PC-9 (cell line): ENCODE data around the gene NSF. TPM values are rescaled to one million over a fixed set of nuclear protein-coding genes. Genes with fewer than 3 reads are reported as not detected.
"Not testable (repeated sequence)": the region's sequence is repeated elsewhere in the genome, so short reads cannot be mapped to it uniquely, and the experiment has no call there.

ENCODE experiments used
- BruUV-seq: library from RNA; stranded (reverse); fragments of 400-500 nt; replicated peaks from 2 replicates; lab custom pipeline; 2021; lab: Mats Ljungman, UMichigan
- CTCF ChIA-PET: fragments of 300-600 bp; sonication (Branson Sonifier 250); formaldehyde crosslinking; loops from one replicate; lab custom pipeline; 2022; ENCODE audit warnings: antibody characterized with exemption; lab: Charles Lee
- POLR2A ChIA-PET: fragments of 300-600 bp; sonication (Branson Sonifier 250); formaldehyde crosslinking; loops from one replicate; lab custom pipeline; 2022; ENCODE audit warnings: antibody characterized with exemption; ENCODE audit not compliant: unreplicated experiment; lab: Charles Lee
- DNase-seq, 2 experiments: peaks; one replicate each; pipeline versions ENCODE4 v3.0.0 to v3.0.0-alpha.2; 2015 to 2022; ENCODE audit warnings: mixed read lengths in 1 of 2
- H2AFZ ChIP-seq: fragments of 200-600 bp; sonication (generic); 2 replicates; pipeline ENCODE4 v1.8.1; 2017; ENCODE audit warnings: antibody characterized with exemption
- H3F3A ChIP-seq: fragments of 200-600 bp; sonication (generic); 2 replicates; pipeline ENCODE4 v1.8.1; 2017; ENCODE audit warnings: antibody characterized with exemption, mild to moderate bottlenecking, low read depth; ENCODE audit not compliant: insufficient read depth
- H3K27ac ChIP-seq: fragments of 200-600 bp; sonication (generic); 2 replicates; pipeline ENCODE4 v1.6.1; 2016; ENCODE audit warnings: mixed run types
- H3K27me3 ChIP-seq: fragments of 200-600 bp; sonication (generic); 2 replicates; pipeline ENCODE4 v1.6.1; 2016; ENCODE audit warnings: low read depth, mixed run types; ENCODE audit not compliant: insufficient read depth
- H3K36me3 ChIP-seq: fragments of 200-600 bp; sonication (generic); 2 replicates; pipeline ENCODE4 v1.6.1; 2016; ENCODE audit warnings: low read depth, mixed run types
- H3K4me1 ChIP-seq: fragments of 200-600 bp; sonication (generic); replicated peaks from 2 replicates; pipeline ENCODE4 v1.6.1; 2016; ENCODE audit warnings: mixed run types; ENCODE audit not compliant: insufficient read depth
- H3K4me2 ChIP-seq: fragments of 200-600 bp; sonication (generic); 2 replicates; pipeline ENCODE4 v1.6.1; 2017; ENCODE audit warnings: mixed run types
- H3K4me3 ChIP-seq: fragments of 200-600 bp; sonication (generic); 2 replicates; pipeline ENCODE4 v1.6.1; 2016; ENCODE audit warnings: mixed run types
- H3K79me2 ChIP-seq: fragments of 200-600 bp; sonication (generic); 2 replicates; pipeline ENCODE4 v1.6.1; 2017; ENCODE audit warnings: low read depth, mixed run types
- H3K9me2 ChIP-seq: fragments of 200-600 bp; sonication (generic); 2 replicates; pipeline ENCODE4 v1.8.1; 2017; ENCODE audit warnings: mild to moderate bottlenecking; ENCODE audit not compliant: insufficient read depth
- H3K9me3 ChIP-seq: fragments of 200-600 bp; sonication (generic); 2 replicates; pipeline ENCODE4 v1.8.1; 2016; ENCODE audit warnings: low read depth; ENCODE audit not compliant: insufficient read depth
- H4K20me1 ChIP-seq: fragments of 200-600 bp; sonication (generic); 2 replicates; pipeline ENCODE4 v1.8.1; 2017; ENCODE audit not compliant: insufficient read depth
- EZH2 ChIP-seq: fragments of 200-600 bp; sonication (generic); IDR thresholded peaks from 2 replicates; pipeline ENCODE4 v1.8.0; 2017; ENCODE audit warnings: antibody characterized with exemption, low read depth
- intact Hi-C: fragments of 100-400 bp; cut with micrococcal nuclease; formaldehyde crosslinking; loops from one replicate; pipeline ENCODE4 v1.10.0; 2022; ENCODE audit not compliant: unreplicated experiment
- total RNA-seq: library from RNA; stranded (reverse); gene quantifications from 2 replicates; pipeline ENCODE4 v1.2.3, GENCODE V29; 2021
- TF ChIP-seq, protein P1 (sequence below): fragments of 200-600 bp; sonication (generic); conservative IDR thresholded peaks from 2 replicates; pipeline ENCODE4 v1.6.1; 2017; ENCODE audit warnings: mixed run types, antibody characterized with exemption, mild to moderate bottlenecking, moderate library complexity

Gene NSF
- total RNA-seq, 1 experiment from 2014 or later: 40.0 TPM

DNA sequence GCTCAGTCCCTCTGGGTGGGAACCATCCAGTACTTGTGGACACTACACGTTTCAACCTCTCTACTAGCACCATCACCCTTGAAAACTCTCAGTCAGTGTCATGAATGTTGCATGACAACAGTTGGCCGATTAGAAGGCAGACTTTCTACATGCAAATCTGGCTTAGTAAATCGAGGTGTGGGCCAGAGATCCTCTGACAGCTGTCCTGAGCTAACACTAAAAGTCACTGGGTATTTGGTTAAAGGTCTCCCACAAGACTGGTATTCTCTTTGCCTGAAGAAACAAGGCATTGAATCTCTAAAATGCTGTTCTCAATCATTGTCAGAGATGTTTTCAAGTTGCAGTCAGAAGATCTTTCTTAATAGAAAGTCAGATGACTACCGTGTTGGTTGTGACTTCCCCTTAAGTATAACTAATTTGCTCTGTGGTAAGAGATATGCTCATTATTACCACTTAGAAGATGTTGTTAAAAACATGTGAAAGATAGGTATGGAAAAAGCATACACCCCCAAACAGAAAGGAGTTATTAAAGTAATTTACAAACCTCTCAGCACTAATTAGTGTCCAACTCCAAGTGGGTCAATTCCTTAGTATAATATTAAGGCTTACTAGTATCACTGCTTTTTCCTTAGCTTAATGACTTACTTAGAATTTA, 165.7 kb downstream of the NSF start:
- H4K20me1 ChIP-seq: no peaks in the 10 kb centered on the region
- intact Hi-C loops: no loop called here
- BruUV-seq: no TSS peak
- H3F3A ChIP-seq: peaks cover 33% of the 10 kb centered on the region
- H3K27ac ChIP-seq: no peak overlapping the region
- H3K36me3 ChIP-seq: peaks cover 26% of the 10 kb centered on the region
- no peak overlapping the region for H3K4me2 ChIP-seq
- H3K79me2 ChIP-seq: no peaks in the 10 kb centered on the region
- ChIA-PET POLR2A (no interaction called here), CTCF (no interaction called here)
- H3K9me3 ChIP-seq: no peaks in the 10 kb centered on the region
- no peak overlapping the region for H2AFZ ChIP-seq
- H3K27me3 ChIP-seq: no peaks in the 10 kb centered on the region
- TF ChIP-seq, protein P1, sequence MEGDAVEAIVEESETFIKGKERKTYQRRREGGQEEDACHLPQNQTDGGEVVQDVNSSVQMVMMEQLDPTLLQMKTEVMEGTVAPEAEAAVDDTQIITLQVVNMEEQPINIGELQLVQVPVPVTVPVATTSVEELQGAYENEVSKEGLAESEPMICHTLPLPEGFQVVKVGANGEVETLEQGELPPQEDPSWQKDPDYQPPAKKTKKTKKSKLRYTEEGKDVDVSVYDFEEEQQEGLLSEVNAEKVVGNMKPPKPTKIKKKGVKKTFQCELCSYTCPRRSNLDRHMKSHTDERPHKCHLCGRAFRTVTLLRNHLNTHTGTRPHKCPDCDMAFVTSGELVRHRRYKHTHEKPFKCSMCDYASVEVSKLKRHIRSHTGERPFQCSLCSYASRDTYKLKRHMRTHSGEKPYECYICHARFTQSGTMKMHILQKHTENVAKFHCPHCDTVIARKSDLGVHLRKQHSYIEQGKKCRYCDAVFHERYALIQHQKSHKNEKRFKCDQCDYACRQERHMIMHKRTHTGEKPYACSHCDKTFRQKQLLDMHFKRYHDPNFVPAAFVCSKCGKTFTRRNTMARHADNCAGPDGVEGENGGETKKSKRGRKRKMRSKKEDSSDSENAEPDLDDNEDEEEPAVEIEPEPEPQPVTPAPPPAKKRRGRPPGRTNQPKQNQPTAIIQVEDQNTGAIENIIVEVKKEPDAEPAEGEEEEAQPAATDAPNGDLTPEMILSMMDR: no peak
- TF ChIP-seq EZH2: no peak
- H3K4me1 ChIP-seq: peaks cover 32% of the 10 kb centered on the region
- H3K4me3 ChIP-seq: no peak overlapping the region
- no peaks in the 10 kb centered on the region for H3K9me2 ChIP-seq
- DNase-seq: no peak

DNA sequence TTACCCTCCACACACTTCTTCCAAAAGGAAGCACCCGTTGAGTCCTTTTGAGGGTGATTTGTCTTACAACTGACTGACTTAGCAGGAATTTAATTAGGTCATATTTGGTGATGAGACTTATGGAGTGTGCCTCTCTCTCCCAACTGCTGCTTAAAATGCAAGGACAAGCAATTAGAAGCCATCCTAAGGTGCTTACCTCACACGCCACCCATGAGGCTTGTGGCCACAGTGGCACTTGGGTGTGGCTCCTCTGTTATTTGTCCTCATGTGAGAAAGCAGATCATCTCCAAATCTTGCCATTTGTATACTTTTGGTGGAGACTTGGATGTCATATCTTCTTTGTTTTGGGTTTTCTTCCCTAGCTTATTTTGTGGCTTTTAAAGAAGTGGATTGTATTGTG, 166.4 kb downstream of the NSF start:
- Histone ChIP-seq H3K4me3 (no peak overlapping the region), H3F3A (peaks cover 33% of the 10 kb centered on the region), H4K20me1 (no peaks in the 10 kb centered on the region), H3K9me2 (no peaks in the 10 kb centered on the region), H3K4me2 (0 out of 2 replicates have a peak overlapping the region, but pooled peaks have one; percentile 62), H2AFZ (no peak overlapping the region), H3K27me3 (no peaks in the 10 kb centered on the region), H3K79me2 (no peaks in the 10 kb centered on the region), H3K27ac (peak overlapping the region; percentile 20; the same call in 1 of the 2 replicates), H3K36me3 (peaks cover 26% of the 10 kb centered on the region), H3K4me1 (peaks cover 32% of the 10 kb centered on the region), H3K9me3 (no peaks in the 10 kb centered on the region)
- TF ChIP-seq EZH2: no peak
- TF ChIP-seq, protein P1: no peak
- ChIA-PET CTCF (no interaction called here), POLR2A (no interaction called here)
- intact Hi-C loops: no loop called here
- no peak for DNase-seq
- no TSS peak for BruUV-seq

DNA sequence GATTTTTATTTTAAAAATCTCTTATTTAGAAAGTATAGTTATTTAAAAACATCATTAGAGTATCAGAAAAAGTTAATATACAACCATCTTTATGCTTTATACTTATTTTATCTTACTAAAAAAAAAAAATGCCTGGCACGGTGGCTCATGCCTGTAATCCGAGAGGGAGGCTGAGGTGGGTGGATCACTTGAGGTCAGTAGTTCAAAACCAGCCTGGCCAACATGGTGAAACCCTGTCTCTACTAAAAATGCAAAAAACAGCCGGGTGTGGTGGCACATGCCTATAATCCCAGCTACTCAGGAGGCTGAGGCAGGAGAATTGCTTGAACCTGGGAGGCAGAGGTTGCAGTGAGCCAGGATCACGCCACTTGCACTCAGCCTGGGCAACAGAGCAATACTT, 167.1 kb downstream of the NSF start:
- H4K20me1 ChIP-seq, H3K79me2 ChIP-seq, DNase-seq, BruUV-seq, H3K27me3 ChIP-seq, H3K9me3 ChIP-seq, H2AFZ ChIP-seq, CTCF ChIA-PET, POLR2A ChIA-PET, intact Hi-C loops, H3K9me2 ChIP-seq, H3K4me3 ChIP-seq: not testable (repeated sequence)
- peak overlapping the region; percentile 65 for H3K27ac ChIP-seq
- peaks cover 32% of the 10 kb centered on the region for H3K4me1 ChIP-seq
- peak overlapping the region; percentile 62 for H3K4me2 ChIP-seq
- H3F3A ChIP-seq: peaks cover 33% of the 10 kb centered on the region
- peaks cover 26% of the 10 kb centered on the region for H3K36me3 ChIP-seq
